Osteoblast (primary cell): ENCODE data around the gene ZNF784. TPM values are rescaled to one million over a fixed set of nuclear protein-coding genes. Genes with fewer than 3 reads are reported as not detected.

ENCODE experiments used
- DNase-seq: peaks from one replicate; pipeline ENCODE4 v3.0.0; 2011; ENCODE audit warnings: low spot score, mixed read lengths; ENCODE audit not compliant: insufficient read length; ENCODE audit errors: missing footprints
- H2AFZ ChIP-seq: 2 replicates; pipeline ENCODE4 v1.6.0; 2011; ENCODE audit warnings: mild to moderate bottlenecking, low read length
- H3K27ac ChIP-seq: 2 replicates; pipeline ENCODE4 v1.5.1; 2011; ENCODE audit warnings: mild to moderate bottlenecking, low read depth, low read length, moderate library complexity
- H3K27me3 ChIP-seq: 2 replicates; pipeline ENCODE4 v1.6.0; 2012; ENCODE audit warnings: mild to moderate bottlenecking, control low read depth, inconsistent platforms, low read length, moderate library complexity; ENCODE audit not compliant: insufficient read depth
- H3K36me3 ChIP-seq: 2 replicates; pipeline ENCODE4 v1.5.1; 2011; ENCODE audit warnings: mild to moderate bottlenecking, low read length, control low read depth, moderate library complexity; ENCODE audit not compliant: insufficient read depth
- H3K4me1 ChIP-seq: 2 replicates; pipeline ENCODE4 v1.5.1; 2011; ENCODE audit warnings: mild to moderate bottlenecking, low read length, control low read depth, moderate library complexity; ENCODE audit not compliant: insufficient read depth
- H3K4me2 ChIP-seq: 2 replicates; pipeline ENCODE4 v1.6.0; 2011; ENCODE audit warnings: mild to moderate bottlenecking, low read length; ENCODE audit not compliant: insufficient read depth
- H3K4me3 ChIP-seq: fragments of 200-600 bp; sonication (generic); 3 replicates; pipeline ENCODE4 v1.5.1; 2012; ENCODE audit warnings: mild to moderate bottlenecking, low read length, inconsistent platforms; ENCODE audit not compliant: insufficient read depth
- H3K79me2 ChIP-seq: 2 replicates; pipeline ENCODE4 v1.6.0; 2012; ENCODE audit warnings: mild to moderate bottlenecking, low read length, control low read depth, inconsistent platforms; ENCODE audit not compliant: insufficient read depth
- H3K9me3 ChIP-seq: 2 replicates; pipeline ENCODE4 v1.5.1; 2011; ENCODE audit warnings: low read depth, low read length, control low read depth
- H4K20me1 ChIP-seq: 2 replicates; pipeline ENCODE4 v1.6.0; 2012; ENCODE audit warnings: mild to moderate bottlenecking, low read length, control low read depth; ENCODE audit not compliant: insufficient read depth
- total RNA-seq: library from RNA; depleted of rRNA; stranded (reverse); fragments of >200 nt; gene quantifications from 2 replicates; pipeline ENCODE4 v1.2.3, GENCODE V29; 2012
- TF ChIP-seq, protein P1 (sequence below): IDR thresholded peaks from 2 replicates; pipeline ENCODE4 v1.5.1; 2011; ENCODE audit warnings: mild to moderate bottlenecking, low read depth, low read length, moderate library complexity; ENCODE audit errors: extremely low read depth

Gene ZNF784
- total RNA-seq, 1 donor = 8.7 TPM

DNA sequence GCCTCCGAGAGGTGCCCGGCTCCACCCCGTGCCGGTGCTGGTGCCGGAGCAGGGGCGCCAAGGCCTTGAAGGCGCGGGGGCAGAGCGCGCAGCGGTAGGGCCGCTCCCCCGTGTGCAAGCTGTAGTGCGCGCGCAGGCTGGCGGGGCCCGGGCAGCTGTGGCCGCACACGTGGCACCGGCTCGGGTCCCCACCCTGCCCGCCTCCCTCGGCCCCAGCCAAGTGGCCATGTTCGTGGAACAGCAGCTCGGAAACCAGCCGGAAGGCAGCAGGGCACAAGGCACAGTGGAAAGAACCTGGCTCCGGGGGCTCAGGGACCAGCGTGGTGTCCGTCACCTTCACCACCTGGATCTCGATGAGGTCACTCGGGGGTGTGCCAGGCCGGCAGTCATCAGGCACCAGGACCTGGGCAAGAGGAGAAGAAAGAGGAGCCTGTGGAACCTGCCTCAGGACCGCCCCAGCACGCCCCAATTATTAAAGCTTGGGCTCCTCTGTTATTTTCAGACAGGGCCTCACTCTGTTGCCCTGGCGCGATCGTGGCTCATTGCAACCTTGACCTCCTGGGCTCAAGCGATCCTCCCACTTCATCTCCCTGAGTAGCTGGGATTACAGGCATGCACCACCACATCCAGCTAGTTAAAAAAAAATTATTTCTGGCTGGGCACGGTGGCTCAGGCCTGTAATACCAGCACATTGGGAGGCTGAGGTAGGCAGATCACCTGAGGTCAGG, 2.0 kb downstream of the ZNF784 start:
- Histone ChIP-seq H3K27me3 (no peaks in the 10 kb centered on the region), H3K79me2 (peaks cover 4% of the 10 kb centered on the region), H4K20me1 (peaks cover 7% of the 10 kb centered on the region), H3K4me2 (no peak overlapping the region), H2AFZ (no peak overlapping the region), H3K4me1 (peaks cover 4% of the 10 kb centered on the region), H3K36me3 (peaks cover 9% of the 10 kb centered on the region), H3K9me3 (no peaks in the 10 kb centered on the region), H3K27ac (no peak overlapping the region), H3K4me3 (no peak overlapping the region)
- DNase-seq = peak; percentile 67
- TF ChIP-seq, protein P1, sequence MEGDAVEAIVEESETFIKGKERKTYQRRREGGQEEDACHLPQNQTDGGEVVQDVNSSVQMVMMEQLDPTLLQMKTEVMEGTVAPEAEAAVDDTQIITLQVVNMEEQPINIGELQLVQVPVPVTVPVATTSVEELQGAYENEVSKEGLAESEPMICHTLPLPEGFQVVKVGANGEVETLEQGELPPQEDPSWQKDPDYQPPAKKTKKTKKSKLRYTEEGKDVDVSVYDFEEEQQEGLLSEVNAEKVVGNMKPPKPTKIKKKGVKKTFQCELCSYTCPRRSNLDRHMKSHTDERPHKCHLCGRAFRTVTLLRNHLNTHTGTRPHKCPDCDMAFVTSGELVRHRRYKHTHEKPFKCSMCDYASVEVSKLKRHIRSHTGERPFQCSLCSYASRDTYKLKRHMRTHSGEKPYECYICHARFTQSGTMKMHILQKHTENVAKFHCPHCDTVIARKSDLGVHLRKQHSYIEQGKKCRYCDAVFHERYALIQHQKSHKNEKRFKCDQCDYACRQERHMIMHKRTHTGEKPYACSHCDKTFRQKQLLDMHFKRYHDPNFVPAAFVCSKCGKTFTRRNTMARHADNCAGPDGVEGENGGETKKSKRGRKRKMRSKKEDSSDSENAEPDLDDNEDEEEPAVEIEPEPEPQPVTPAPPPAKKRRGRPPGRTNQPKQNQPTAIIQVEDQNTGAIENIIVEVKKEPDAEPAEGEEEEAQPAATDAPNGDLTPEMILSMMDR = no peak

DNA sequence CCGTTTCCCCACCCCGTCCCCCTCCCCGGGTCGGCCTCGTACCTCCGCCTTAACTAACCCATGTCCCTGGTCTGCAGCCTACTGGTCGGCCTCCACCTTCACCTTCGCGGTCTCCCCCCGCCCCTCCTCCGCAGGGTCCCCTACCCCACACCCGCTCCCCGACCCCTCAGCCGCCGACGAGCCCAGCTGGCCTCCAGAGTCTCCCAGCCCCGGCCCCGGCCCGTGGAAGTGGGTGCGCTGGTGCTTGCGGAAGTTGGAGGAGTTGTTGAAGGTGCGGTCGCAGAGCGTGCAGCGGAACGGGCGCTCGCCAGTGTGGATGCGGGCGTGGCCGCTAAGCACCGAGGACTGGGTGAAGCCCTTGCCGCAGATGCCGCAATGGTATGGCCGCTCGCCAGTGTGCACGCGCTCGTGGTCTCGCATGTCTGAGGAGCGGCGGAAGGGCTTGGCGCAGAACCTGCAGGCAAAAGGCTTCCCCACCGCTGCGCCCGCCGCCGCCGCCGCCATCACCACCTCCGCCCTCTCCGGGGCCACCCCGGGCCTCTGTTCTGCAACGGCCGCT, 2.6 kb downstream of the ZNF784 start:
- Histone ChIP-seq H2AFZ (no peak overlapping the region), H3K27ac (no peak overlapping the region), H3K36me3 (peaks cover 12% of the 10 kb centered on the region), H4K20me1 (peaks cover 7% of the 10 kb centered on the region), H3K27me3 (no peaks in the 10 kb centered on the region), H3K9me3 (no peaks in the 10 kb centered on the region), H3K4me1 (peaks cover 4% of the 10 kb centered on the region), H3K4me3 (no peak overlapping the region), H3K79me2 (peaks cover 4% of the 10 kb centered on the region), H3K4me2 (no peak overlapping the region)
- TF ChIP-seq, protein P1 = no peak
- DNase-seq = peak; percentile 14

DNA sequence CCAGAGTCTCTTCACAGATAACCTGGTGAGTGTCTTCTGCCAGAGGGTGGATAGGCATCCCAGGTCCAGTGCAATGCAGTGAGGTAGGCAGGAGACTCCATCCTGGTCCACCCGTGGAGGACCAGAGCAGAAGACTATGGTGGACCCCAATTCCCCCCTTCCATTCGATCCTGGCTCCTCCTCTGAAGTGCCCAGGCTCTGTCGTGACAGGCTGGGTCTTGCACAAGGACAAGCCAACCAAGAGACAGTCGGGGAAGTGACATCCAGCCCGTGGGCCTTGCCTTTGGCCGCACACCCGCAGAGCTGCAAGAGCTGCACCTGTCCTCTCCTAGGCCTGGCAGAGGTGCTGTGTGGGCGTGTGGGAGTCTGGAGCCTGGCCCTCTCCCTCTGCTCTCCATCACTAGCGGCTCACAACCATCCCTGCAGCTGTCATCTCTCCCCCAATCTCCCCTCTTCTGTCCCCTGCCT, 3.1 kb downstream of the ZNF784 start:
- no peaks in the 10 kb centered on the region for H3K9me3 ChIP-seq
- no peak overlapping the region for H2AFZ ChIP-seq
- TF ChIP-seq, protein P1 = no peak

More for the DNA sequence above, 3.1 kb downstream of the ZNF784 start:
- H3K27ac ChIP-seq = no peak overlapping the region
- peaks cover 7% of the 10 kb centered on the region for H4K20me1 ChIP-seq
- H3K4me3 ChIP-seq = no peak overlapping the region
- peaks cover 12% of the 10 kb centered on the region for H3K36me3 ChIP-seq
- H3K27me3 ChIP-seq = no peaks in the 10 kb centered on the region
- H3K79me2 ChIP-seq = peaks cover 4% of the 10 kb centered on the region
- peak; percentile 68 for DNase-seq
- H3K4me2 ChIP-seq = no peak overlapping the region
- peaks cover 4% of the 10 kb centered on the region for H3K4me1 ChIP-seq
